ENCODE data around the gene SGCA. TPM values are rescaled to one million over a fixed set of nuclear protein-coding genes. Genes with fewer than 3 reads are reported as not detected.

Gene SGCA
- total and polyA plus RNA-seq, 2 experiments from 2014 or later = 0.19 TPM; not detected in 1

- H3K4me2 ChIP-seq = no peak overlapping the region
- no peak overlapping the region for H3K4me3 ChIP-seq
- H3K36me3 Mint-ChIP-seq (ENCODE audit: low read depth) = peaks cover 22% of the 10 kb centered on the region
- TF ChIP-seq ZNF114 (CRISPR knock-in tag; IDR thresholded peaks at IDR 0.05) = no peak
- no peak for TF ChIP-seq POLR2AphosphoS5 (IDR thresholded peaks at IDR 0.05; ENCODE audit: low read depth)
- no peak for TF ChIP-seq JUNB (IDR thresholded peaks at IDR 0.05; ENCODE audit: unreplicated experiment)
- TF ChIP-seq CREB1 (CRISPR knock-in tag; IDR thresholded peaks at IDR 0.05; ENCODE audit: low read depth) = no peak
- TF ChIP-seq ZNF331 (CRISPR knock-in tag; IDR thresholded peaks at IDR 0.05; ENCODE audit: low read depth) = no peak
- no peak for TF ChIP-seq ETS1 (IDR thresholded peaks at IDR 0.05)
- TF ChIP-seq EZH2 (IDR thresholded peaks at IDR 0.05; ENCODE audit: low read depth, unreplicated experiment) = no peak
- TF ChIP-seq STAT1 (IDR thresholded peaks at IDR 0.05; ENCODE audit: unreplicated experiment) = no peak
- no peak for TF ChIP-seq REST (IDR thresholded peaks at IDR 0.05; ENCODE audit: unreplicated experiment)
- no peak for TF ChIP-seq NANOG (IDR thresholded peaks at IDR 0.05; ENCODE audit: borderline replicate concordance)
- no peak for TF ChIP-seq CTCF (conservative IDR thresholded peaks at IDR 0.05; ENCODE audit: low read depth in 2 of 2)
- no peak for TF ChIP-seq EZH2phosphoT487 (IDR thresholded peaks at IDR 0.05; ENCODE audit: unreplicated experiment)
- no peak for TF ChIP-seq ZNF462 (CRISPR knock-in tag; IDR thresholded peaks at IDR 0.05)
- H3K79me2 ChIP-seq (replicated peaks; ENCODE audit: insufficient read depth) = no peaks in the 10 kb centered on the region
- H3K27me3 Mint-ChIP-seq (ENCODE audit: insufficient read depth, low read depth, poor library complexity) = peaks cover 4% of the 10 kb centered on the region
- H3K9me3 Mint-ChIP-seq = no peaks in the 10 kb centered on the region
- H3K36me3 ChIP-seq (ENCODE audit: insufficient read depth) = no peaks in the 10 kb centered on the region
- H3K9me2 ChIP-seq (ENCODE audit: insufficient read depth) = no peaks in the 10 kb centered on the region
- H3K27ac ChIP-seq (ENCODE audit: low read depth) = no peak overlapping the region
- H3K27me3 ChIP-seq (ENCODE audit: insufficient read depth) = no peaks in the 10 kb centered on the region
- no peaks in the 10 kb centered on the region for H3K4me1 Mint-ChIP-seq
- H4K20me1 ChIP-seq (replicated peaks; ENCODE audit: insufficient read depth) = no peaks in the 10 kb centered on the region
- no peak overlapping the region for H3K4me3 Mint-ChIP-seq
- ATAC-seq (no peak), DNase-seq (ENCODE audit: low spot score) (no peak)
- no peaks in the 10 kb centered on the region for H3F3A ChIP-seq (replicated peaks; ENCODE audit: low read depth)
- no peak overlapping the region for H2AFZ ChIP-seq
- no peaks in the 10 kb centered on the region for H3K4me1 ChIP-seq (ENCODE audit: insufficient read depth)
- no peak overlapping the region for H3K27ac Mint-ChIP-seq
Measured at GRCh38 chr17:50192618-50193291, 26.9 kb downstream of the SGCA start.

Measured in GM23338 (cell line).